Fibroblast of lung (primary cell): ENCODE measurements around the gene SERF2. TPM values are rescaled to one million over a fixed set of nuclear protein-coding genes. Genes with fewer than 3 reads are reported as not detected.

ENCODE experiments used
- DNase-seq, 2 donors: peaks; one replicate each; pipeline versions ENCODE4 v3.0.0 to v3.0.0-alpha.2; 2010; ENCODE audit warnings: low read depth in 2 of 2
- H2AFZ ChIP-seq: 2 replicates; pipeline ENCODE4 v1.5.1; 2012; ENCODE audit warnings: low read length, control low read depth, inconsistent platforms
- H3K27ac ChIP-seq: 2 replicates; pipeline ENCODE4 v1.5.1; 2011; ENCODE audit warnings: low read length, control low read depth; ENCODE audit not compliant: insufficient read depth
- H3K27me3 ChIP-seq: 2 replicates; pipeline ENCODE4 v1.5.1; 2011; ENCODE audit warnings: mild to moderate bottlenecking, low read length; ENCODE audit not compliant: control insufficient read depth, insufficient read depth
- H3K36me3 ChIP-seq: 2 replicates; pipeline ENCODE4 v1.5.1; 2011; ENCODE audit warnings: low read length; ENCODE audit not compliant: control insufficient read depth, insufficient read depth
- H3K4me1 ChIP-seq: 2 replicates; pipeline ENCODE4 v1.5.1; 2011; ENCODE audit warnings: low read length; ENCODE audit not compliant: control insufficient read depth, insufficient read depth; ENCODE audit errors: extremely low read depth
- H3K4me2 ChIP-seq: 2 replicates; pipeline ENCODE4 v1.5.1; 2011; ENCODE audit warnings: low read length, control low read depth; ENCODE audit not compliant: insufficient read depth; ENCODE audit errors: extremely low read depth
- H3K4me3 ChIP-seq, 4 experiments: fragments of 200-600 bp in 1 of 4; sonication (generic) in 1 of 4; replicated peaks in 1 of 4; 2 replicates each; pipeline ENCODE4 v1.5.1; 2011 to 2016; ENCODE audit warnings: low read length in 4 of 4, low read depth in 3 of 4, mild to moderate bottlenecking in 3 of 4, control low read depth in 2 of 4, inconsistent platforms in 1 of 4, mixed read lengths in 1 of 4; ENCODE audit not compliant: insufficient read depth in 1 of 4; ENCODE audit errors: control extremely low read depth in 1 of 4
- H3K79me2 ChIP-seq: 2 replicates; pipeline ENCODE4 v1.5.1; 2012; ENCODE audit warnings: mild to moderate bottlenecking, low read length, inconsistent platforms; ENCODE audit not compliant: control insufficient read depth, insufficient read depth
- H3K9ac ChIP-seq: 2 replicates; pipeline ENCODE4 v1.5.1; 2011; ENCODE audit warnings: mild to moderate bottlenecking, low read length, control low read depth; ENCODE audit not compliant: insufficient read depth
- H3K9me3 ChIP-seq: 2 replicates; pipeline ENCODE4 v1.5.1; 2012; ENCODE audit warnings: low read depth, low read length; ENCODE audit not compliant: control insufficient read depth, insufficient read depth
- H4K20me1 ChIP-seq: 2 replicates; pipeline ENCODE4 v1.5.1; 2011; ENCODE audit warnings: low read length; ENCODE audit not compliant: control insufficient read depth, insufficient read depth; ENCODE audit errors: extremely low read depth
- CTCF ChIP-seq, 2 donors: IDR thresholded peaks in 1 of 2; conservative IDR thresholded peaks in 1 of 2; 1 replicate in 1 of 2; 2 replicates in 1 of 2; pipeline ENCODE4 v1.5.1; 2011 to 2012; ENCODE audit warnings: low read length in 2 of 2, control low read depth in 1 of 2, inconsistent platforms in 1 of 2, low read depth in 1 of 2, mild to moderate bottlenecking in 1 of 2
- EZH2 ChIP-seq: IDR thresholded peaks from 2 replicates; pipeline ENCODE4 v1.5.1; 2012; ENCODE audit warnings: low read length, control low read depth, mild to moderate bottlenecking; ENCODE audit errors: missing control alignments
- polyA plus RNA-seq, 2 donors: library from polyadenylated mRNA; depleted of rRNA in 1 of 2; stranded (reverse) in 1 of 2; unstranded in 1 of 2; fragments of >200 nt; gene quantifications; 2 replicates each; pipeline ENCODE4 v1.2.1, GENCODE V29; 2011 to 2012; ENCODE audit warnings: missing spikeins in 1 of 2
- total RNA-seq: library from RNA; depleted of rRNA; stranded (reverse); fragments of >200 nt; gene quantifications from 2 replicates; pipeline ENCODE4 v1.2.1, GENCODE V29; 2014

SERF2 gene
- total and polyA plus RNA-seq, 2 donors (not counting 1 experiment from before 2014, with no cell fraction given): 371 to 1,159 TPM

GRCh38 chr15:43771816-43772215 lies 20.3 kb upstream of the SERF2 start:
- H3K36me3 ChIP-seq: peaks cover 12% of the 10 kb centered on the region
- no peaks in the 10 kb centered on the region for H3K4me1 ChIP-seq
- no peak overlapping the region for H3K4me2 ChIP-seq
- TF ChIP-seq EZH2: no peak
- TF ChIP-seq CTCF (conservative IDR thresholded peaks at IDR 0.05 in 1 of 2, IDR thresholded peaks at IDR 0.05 in 1 of 2; ENCODE audit: low read depth in 1 of 2, low read length in 2 of 2): no peak
- H3K9me3 ChIP-seq: no peaks in the 10 kb centered on the region
- no peak overlapping the region for H3K4me3 ChIP-seq
- H3K9ac ChIP-seq: no peak overlapping the region
- H3K27ac ChIP-seq: no peak overlapping the region
- H3K79me2 ChIP-seq: no peaks in the 10 kb centered on the region
- H2AFZ ChIP-seq: no peak overlapping the region
- DNase-seq: no peak
- no peaks in the 10 kb centered on the region for H3K27me3 ChIP-seq
- H4K20me1 ChIP-seq: no peaks in the 10 kb centered on the region

- peaks cover 12% of the 10 kb centered on the region for H3K36me3 ChIP-seq
- H3K4me1 ChIP-seq: peaks cover 2% of the 10 kb centered on the region
- no peaks in the 10 kb centered on the region for H3K9me3 ChIP-seq
- no peak overlapping the region for H3K4me2 ChIP-seq
- TF ChIP-seq EZH2: no peak
- no peak for TF ChIP-seq CTCF (conservative IDR thresholded peaks at IDR 0.05 in 1 of 2, IDR thresholded peaks at IDR 0.05 in 1 of 2; ENCODE audit: low read depth in 1 of 2, low read length in 2 of 2)
- H3K9ac ChIP-seq: no peak overlapping the region
- H4K20me1 ChIP-seq: no peaks in the 10 kb centered on the region
- H3K27ac ChIP-seq: no peak overlapping the region
- no peaks in the 10 kb centered on the region for H3K79me2 ChIP-seq
- no peak overlapping the region for H2AFZ ChIP-seq
- no peak overlapping the region for H3K4me3 ChIP-seq
- no peak for DNase-seq
- no peaks in the 10 kb centered on the region for H3K27me3 ChIP-seq
These were observed 19.5 kb upstream of the SERF2 start for GRCh38 chr15:43772624-43773023.

- TF ChIP-seq EZH2: no peak
- TF ChIP-seq CTCF (conservative IDR thresholded peaks at IDR 0.05 in 1 of 2, IDR thresholded peaks at IDR 0.05 in 1 of 2; ENCODE audit: low read depth in 1 of 2, low read length in 2 of 2): no peak
- no peak overlapping the region for H3K4me2 ChIP-seq
- no peaks in the 10 kb centered on the region for H3K27me3 ChIP-seq
- peaks cover 2% of the 10 kb centered on the region for H3K4me1 ChIP-seq
- H3K27ac ChIP-seq: no peak overlapping the region
- peaks cover 11% of the 10 kb centered on the region for H3K36me3 ChIP-seq
- no peaks in the 10 kb centered on the region for H3K9me3 ChIP-seq
- H4K20me1 ChIP-seq: no peaks in the 10 kb centered on the region
- H3K79me2 ChIP-seq: no peaks in the 10 kb centered on the region
- no peak overlapping the region for H2AFZ ChIP-seq
- no peak overlapping the region for H3K4me3 ChIP-seq
- DNase-seq: no peak
- H3K9ac ChIP-seq: no peak overlapping the region
These were observed 18.1 kb upstream of the SERF2 start for GRCh38 chr15:43774062-43774461.
